COR-L47 (cell line): Measurements from ENCODE around the gene SKAP2.

Source experiments
- DNase-seq: peaks from one replicate; lab custom pipeline; 2025; lab: John Stamatoyannopoulos, UW

SKAP2 gene

DNA sequence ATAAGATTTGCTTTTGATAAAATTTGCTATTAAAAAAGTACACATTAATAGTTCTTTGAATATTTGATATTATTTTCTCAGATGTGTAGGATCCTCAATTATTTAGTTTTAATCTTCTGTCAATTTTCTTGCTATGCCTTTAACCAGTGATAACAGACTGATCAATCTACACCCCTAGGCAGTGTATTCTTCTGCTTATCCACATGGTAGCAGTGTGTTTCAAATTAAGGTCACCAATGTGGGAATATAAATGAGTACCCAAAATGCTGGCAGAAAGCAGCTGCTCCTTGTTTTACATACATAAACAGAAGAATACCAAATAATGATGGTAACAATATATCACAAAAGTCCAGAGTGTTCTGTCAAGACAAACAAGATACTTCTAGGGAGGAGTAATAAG is 87.0 kb downstream of the SKAP2 start:
- no peak for DNase-seq

GRCh38 chr7:26760501-26760900 is 103.9 kb downstream of the SKAP2 start:
- no peak for DNase-seq

DNA sequence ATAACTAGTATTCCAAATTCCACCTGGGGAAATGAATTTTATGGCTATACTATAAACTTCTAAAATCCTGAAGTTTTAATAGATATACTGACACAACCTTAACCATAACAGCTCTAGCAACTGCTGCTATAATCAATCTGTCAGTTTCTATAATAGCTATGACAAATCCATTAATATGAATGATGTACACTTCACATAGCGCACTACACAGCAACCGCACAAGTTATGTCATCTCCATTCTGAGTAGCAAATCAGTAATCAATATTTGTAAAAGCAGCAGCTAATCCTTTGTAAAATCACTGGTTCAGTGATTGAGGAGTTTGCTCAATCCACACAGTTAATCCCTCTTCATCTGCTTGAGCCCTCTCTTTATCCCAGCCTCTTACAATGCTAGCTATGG is 105.3 kb downstream of the SKAP2 start:
- DNase-seq = no peak

- DNase-seq = no peak
Measured at GRCh38 chr7:26743205-26743604, 121.2 kb downstream of the SKAP2 start.

- DNase-seq = no peak
Measured at GRCh38 chr7:26735976-26736600, 128.3 kb downstream of the SKAP2 start.

DNA sequence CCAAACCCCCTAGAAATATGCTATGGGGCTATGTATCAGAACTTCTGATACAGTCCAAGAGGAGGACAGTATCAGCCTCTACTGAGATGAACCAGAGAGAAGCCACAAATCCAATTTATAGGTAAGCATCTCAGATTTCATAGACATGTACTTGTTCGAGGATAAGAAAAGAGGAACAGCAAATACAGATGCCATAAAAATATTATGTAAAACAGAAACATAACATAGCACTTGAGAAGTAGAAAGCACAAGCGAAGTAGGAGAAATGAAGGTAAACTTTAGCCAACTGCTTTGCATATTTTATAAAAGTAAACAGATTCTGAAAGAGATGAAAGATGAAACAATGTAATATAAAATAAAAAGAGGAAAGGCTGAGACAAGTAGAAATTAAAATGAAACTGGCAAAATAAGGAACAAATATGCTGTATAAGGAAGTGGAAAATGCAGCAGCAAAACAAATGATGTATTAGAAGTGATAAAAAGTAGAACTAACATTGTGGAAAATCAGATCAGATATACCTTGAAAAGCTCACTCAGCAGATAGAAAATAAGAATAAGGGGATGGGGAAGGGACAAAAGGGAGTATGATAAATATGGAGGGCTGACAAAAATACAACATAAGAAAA is 135.1 kb downstream of the SKAP2 start:
- no peak for DNase-seq

DNA sequence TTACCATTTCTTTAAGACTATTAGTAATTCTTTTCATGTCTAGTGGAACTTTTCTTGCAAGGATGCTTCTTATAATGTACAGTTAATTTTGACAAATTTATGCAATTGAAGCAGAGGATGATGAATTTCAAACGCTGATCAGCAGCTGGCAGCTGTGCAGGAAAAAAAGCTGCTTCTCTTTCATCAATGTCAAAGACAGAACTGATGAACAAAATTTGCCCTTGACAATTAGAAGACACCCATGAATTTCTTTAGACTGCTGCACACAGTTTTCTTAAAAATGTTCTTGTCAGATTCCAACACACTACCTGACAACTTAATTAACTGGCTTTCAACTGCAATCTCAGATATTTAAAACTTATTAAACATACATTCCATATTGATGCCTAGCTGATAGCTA is 138.3 kb downstream of the SKAP2 start:
- DNase-seq = no peak

- DNase-seq = no peak
Measured at GRCh38 chr7:26724795-26725194, 139.6 kb downstream of the SKAP2 start.

DNA sequence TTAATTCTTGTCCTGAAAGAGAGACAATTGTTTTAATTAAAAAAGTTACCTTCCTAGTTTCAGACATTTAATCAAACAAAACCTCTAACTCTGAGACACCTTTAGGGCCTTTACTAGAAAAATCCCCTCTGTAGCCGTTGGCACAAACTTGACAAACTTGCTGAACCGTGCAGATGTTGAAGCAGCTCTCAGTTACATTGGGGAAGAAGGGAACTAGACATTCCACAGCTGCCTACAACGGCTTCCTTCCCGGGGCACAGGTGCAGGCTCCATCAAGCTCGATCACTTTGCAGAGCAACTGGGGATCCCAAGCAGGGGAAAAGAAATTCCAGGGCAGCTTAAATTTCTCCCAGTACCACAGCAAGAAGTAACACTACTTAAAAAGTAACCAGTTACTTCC is 141.3 kb downstream of the SKAP2 start:
- DNase-seq = no peak

DNA sequence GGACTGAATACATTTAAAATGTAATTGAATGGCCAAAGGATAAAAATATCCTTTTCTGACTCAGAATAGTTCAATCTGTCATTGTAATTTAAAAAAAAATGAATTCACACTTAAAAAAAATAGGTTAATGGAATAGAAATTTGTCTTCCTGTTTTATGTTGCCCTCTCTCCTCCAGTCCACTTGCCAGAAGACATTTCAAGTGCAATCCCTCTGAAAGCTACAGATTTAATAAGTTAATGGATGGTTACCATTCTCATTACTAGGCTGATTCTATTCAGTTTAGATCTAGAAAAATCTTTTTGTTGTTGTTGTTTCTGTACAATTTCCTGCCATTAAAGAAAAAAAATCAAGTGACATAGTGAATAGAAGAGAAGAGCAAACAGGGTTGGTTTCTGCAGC is 142.9 kb downstream of the SKAP2 start:
- no peak for DNase-seq

DNA sequence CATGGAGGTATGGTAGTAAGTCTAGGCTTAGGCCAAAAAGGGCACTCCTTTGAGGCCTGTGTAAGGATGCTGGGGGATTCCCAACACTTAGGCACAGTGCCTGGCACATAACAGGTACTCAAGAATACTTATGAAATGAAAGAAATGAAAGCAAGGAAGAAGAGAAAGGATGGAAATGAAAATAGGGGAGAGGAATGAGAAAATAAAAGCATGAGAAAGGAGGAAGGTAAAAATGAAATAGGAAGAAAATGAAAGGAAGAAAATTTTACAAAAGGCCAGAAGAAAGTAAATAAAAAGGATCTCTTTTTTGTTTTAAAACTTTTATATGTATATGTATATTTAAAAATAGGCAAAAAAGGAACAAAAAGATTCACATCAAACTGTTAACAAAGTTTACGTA is 146.3 kb downstream of the SKAP2 start:
- no peak for DNase-seq

- no peak for DNase-seq
Measured at GRCh38 chr7:26714438-26714837, 150.0 kb downstream of the SKAP2 start.

DNA sequence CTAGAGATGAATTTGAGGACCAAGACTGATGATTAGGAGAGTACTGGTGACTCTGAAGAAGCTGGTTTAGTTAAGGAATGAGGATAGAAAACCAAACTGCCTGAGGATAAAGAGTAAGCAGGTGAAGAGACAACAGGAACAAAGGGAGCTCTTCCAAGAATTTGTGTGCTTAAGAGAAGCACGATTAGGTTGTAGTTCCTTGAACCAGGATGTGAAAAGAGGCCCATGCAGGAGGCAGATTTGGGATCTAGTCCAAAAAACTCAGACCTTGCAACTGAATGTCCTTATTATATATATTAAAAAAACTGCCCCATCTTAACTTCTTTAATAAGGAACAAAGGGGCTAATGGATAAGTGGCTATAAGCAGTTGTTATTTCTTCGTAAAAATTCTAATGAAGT is 150.4 kb downstream of the SKAP2 start:
- no peak for DNase-seq

- no peak for DNase-seq
Measured at GRCh38 chr7:26709210-26709990, 155.0 kb downstream of the SKAP2 start.

GRCh38 chr7:26705567-26705966 is 158.8 kb downstream of the SKAP2 start:
- peak; percentile 20 for DNase-seq

DNA sequence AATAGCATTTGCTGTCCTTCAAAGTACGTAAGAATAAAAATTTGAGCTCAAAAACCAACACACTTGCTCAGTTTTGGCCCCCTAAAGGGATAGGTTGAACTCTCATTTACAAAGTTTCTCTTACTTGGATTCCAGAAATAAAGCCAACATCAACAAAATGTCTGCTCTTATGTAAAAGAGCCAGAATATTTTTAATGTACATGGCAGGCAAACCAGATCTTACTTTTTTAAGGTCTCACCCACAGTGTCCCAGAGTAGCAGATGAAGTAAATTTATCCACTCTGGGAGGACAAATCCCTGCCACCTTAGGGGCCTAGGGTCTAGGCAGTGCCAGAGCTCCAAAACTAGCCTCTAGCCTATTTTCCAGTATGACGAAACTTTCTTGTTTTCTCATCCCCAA is 159.6 kb downstream of the SKAP2 start:
- no peak for DNase-seq

GRCh38 chr7:26704036-26704435 is 160.4 kb downstream of the SKAP2 start:
- no peak for DNase-seq

- DNase-seq = no peak
Measured at GRCh38 chr7:26700893-26701292, 163.5 kb downstream of the SKAP2 start.

DNA sequence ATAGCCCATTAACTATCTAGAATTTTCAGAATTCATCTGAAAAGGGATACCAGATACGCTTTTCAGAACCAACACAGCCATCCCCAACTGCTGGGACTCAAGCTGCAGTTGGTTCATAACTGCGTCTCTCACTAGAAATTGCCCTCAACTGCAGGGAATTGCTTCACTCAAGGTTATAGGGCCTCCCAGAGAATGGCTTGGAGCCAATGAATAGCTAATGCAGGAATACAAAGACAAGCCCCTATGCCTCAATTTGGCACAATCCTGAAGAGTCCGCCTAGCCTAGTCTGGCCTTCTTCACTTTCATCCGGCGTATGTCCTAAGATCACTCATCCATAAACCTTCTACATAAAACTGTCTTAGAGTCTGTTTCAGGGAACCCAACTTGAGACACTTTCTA is 164.0 kb downstream of the SKAP2 start:
- DNase-seq = no peak

- DNase-seq = no peak
Measured at GRCh38 chr7:26699766-26700165, 164.6 kb downstream of the SKAP2 start.

DNA sequence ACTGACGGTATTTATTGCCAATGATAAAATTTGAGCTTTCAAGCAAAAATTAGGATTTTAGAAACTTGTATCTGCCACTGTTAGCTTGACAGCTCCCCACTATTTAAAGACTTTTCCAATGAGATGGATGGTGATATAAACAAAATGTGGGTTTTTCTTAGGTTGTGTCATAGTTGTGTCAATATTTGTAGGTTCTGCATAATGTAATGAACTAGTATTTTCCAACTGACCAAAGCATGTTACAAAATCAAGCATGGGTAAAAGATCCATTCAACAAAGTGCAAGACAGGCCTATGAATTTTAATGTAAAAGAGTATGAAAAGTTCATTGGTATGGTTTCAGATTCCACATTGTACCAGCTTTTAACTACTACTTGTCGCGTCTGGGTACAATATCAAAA is 165.6 kb downstream of the SKAP2 start:
- DNase-seq = no peak

DNA sequence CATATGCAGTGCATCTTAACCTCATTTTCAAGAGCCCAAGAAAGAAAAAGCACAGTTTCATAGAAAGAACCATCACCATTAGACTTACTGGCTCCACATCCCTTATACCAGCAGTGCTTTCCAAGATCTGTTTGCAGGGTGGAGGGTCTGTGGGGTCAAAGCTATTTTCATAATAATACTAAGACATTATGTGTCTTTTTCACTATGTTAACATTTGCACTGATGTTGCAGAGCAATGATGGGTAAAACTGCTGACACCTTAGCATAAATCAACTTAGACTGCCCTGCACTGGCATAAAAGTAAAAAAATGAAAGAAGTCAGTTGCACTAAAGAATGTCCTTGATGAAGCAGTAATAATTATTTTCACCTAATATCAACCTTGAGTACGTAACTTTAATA is 166.2 kb downstream of the SKAP2 start:
- no peak for DNase-seq

DNA sequence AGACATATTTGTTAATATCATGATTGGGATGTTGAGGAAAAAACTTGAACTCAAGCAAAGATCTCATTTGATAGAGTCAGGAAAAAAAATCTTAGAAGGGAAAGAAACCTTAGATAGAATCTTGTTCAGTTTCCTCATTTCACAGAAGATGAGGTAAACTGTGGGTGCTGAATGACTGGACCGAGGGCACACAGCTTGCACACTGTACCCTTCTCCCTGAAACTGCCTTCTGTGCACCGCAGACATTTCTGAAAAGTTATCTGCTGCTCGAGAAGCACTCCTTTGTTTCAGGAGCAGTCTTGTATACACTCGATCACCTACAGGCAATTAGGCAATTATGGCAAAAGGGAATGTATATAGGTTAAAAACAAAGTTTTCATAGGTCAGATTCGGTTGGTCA is 167.4 kb downstream of the SKAP2 start:
- DNase-seq = no peak

DNA sequence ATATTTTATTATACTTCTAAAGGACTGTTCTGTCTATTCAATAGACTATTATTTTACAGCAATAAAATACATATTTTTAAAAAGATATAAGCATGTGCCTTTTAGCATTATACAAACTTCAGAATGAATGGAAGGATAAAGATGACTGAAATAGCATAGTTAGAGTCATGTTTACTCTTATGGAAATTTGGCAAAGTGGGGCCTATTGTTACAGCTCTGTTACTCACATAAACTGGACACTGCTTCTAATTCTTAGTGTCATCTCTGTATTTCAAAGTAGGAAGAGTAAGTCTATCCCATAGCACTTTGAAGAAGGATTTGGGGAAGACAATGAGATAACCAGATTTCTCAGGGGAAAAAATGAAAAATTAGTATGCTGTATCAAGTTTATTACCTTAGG is 168.2 kb downstream of the SKAP2 start:
- no peak for DNase-seq
